SK-N-SH (cell line): Measurements from ENCODE around the gene MMP23B. TPM values are rescaled to one million over a fixed set of nuclear protein-coding genes. Genes with fewer than 3 reads are reported as not detected.

ENCODE experiments used
- CTCF ChIA-PET: fragments of 300-600, 350-600 bp; formaldehyde crosslinking; extraction: SDS; loops from one replicate; lab custom pipeline; 2021; lab: Yijun Ruan, JAX
- POLR2A ChIA-PET: fragments of 350-600 bp; sonication (Branson Sonifier 250); formaldehyde crosslinking; extraction: SDS; loops from one replicate; lab custom pipeline; 2020; ENCODE audit warnings: antibody characterized with exemption, inconsistent platforms; lab: Yijun Ruan, JAX
- DNase-seq: peaks from one replicate; pipeline ENCODE4 v3.0.0; 2012
- H2AFZ ChIP-seq: fragments of 200-600 bp; sonication (generic); 2 replicates; pipeline ENCODE4 v1.8.1; 2016; ENCODE audit warnings: antibody characterized with exemption, mild to moderate bottlenecking, low read depth
- H3F3A ChIP-seq: fragments of 200-600 bp; sonication (generic); replicated peaks from 2 replicates; pipeline ENCODE3; 2016; ENCODE audit warnings: antibody characterized with exemption, mild to moderate bottlenecking; ENCODE audit not compliant: insufficient read depth
- H3K27ac ChIP-seq, 2 experiments: fragments of 200-500 bp in 1 of 2; fragments of 200-600 bp in 1 of 2; sonication (Bioruptor generic) in 1 of 2; sonication (generic), shearing (Covaris generic) in 1 of 2; 2 replicates each; pipeline versions ENCODE4 v1.5.1 to v1.6.1; 2014 to 2016; ENCODE audit warnings: low read depth in 2 of 2, inconsistent platforms in 1 of 2, low read length in 1 of 2, mild to moderate bottlenecking in 1 of 2, mixed read lengths in 1 of 2
- H3K27me3 ChIP-seq: fragments of 200-600 bp; sonication (generic), shearing (Covaris generic); 2 replicates; pipeline ENCODE4 v1.6.1; 2016; ENCODE audit warnings: mixed run types; ENCODE audit not compliant: insufficient read depth
- H3K36me3 ChIP-seq, 2 experiments: fragments of 200-500 bp in 1 of 2; fragments of 200-600 bp in 1 of 2; sonication (Bioruptor generic) in 1 of 2; sonication (generic) in 1 of 2; replicated peaks in 1 of 2; 2 replicates each; pipeline versions ENCODE3 to v1.5.1; 2014 to 2016; ENCODE audit warnings: low read length in 1 of 2, mild to moderate bottlenecking in 1 of 2; ENCODE audit not compliant: insufficient read depth in 2 of 2, control insufficient read depth in 1 of 2
- H3K4me1 ChIP-seq, 2 experiments: fragments of 200-500 bp in 1 of 2; fragments of 200-600 bp in 1 of 2; sonication (Bioruptor generic) in 1 of 2; sonication (generic), shearing (Covaris generic) in 1 of 2; 2 replicates each; pipeline versions ENCODE4 v1.5.1 to v1.6.1; 2014 to 2016; ENCODE audit warnings: low read depth in 1 of 2, low read length in 1 of 2, mixed run types in 1 of 2; ENCODE audit not compliant: insufficient read depth in 2 of 2, control insufficient read depth in 1 of 2
- H3K4me2 ChIP-seq: fragments of 200-600 bp; sonication (generic), shearing (Covaris generic); 2 replicates; pipeline ENCODE4 v1.6.1; 2017; ENCODE audit warnings: mixed run types
- H3K4me3 ChIP-seq, 2 experiments: fragments of 200-500 bp in 1 of 2; fragments of 200-600 bp in 1 of 2; sonication (Bioruptor generic) in 1 of 2; sonication (generic), shearing (Covaris generic) in 1 of 2; 2 replicates each; pipeline versions ENCODE4 v1.5.1 to v1.8.1; 2014 to 2016; ENCODE audit warnings: low read depth in 2 of 2, inconsistent platforms in 1 of 2, low read length in 1 of 2, mild to moderate bottlenecking in 1 of 2, mixed read lengths in 1 of 2, moderate library complexity in 1 of 2
- H3K79me2 ChIP-seq: fragments of 200-600 bp; sonication (generic); 2 replicates; pipeline ENCODE4 v1.8.1; 2017; ENCODE audit warnings: mild to moderate bottlenecking; ENCODE audit not compliant: insufficient read depth
- H3K9ac ChIP-seq: fragments of 200-600 bp; sonication (generic); 2 replicates; pipeline ENCODE4 v1.6.1; 2017; ENCODE audit warnings: mixed run types
- H3K9me2 ChIP-seq: fragments of 200-600 bp; sonication (generic); 2 replicates; pipeline ENCODE4 v1.6.1; 2017; ENCODE audit warnings: mixed run types
- H3K9me3 ChIP-seq: fragments of 200-600 bp; sonication (generic); 2 replicates; pipeline ENCODE4 v1.6.1; 2017; ENCODE audit warnings: mixed run types, mild to moderate bottlenecking, moderate library complexity
- H4K20me1 ChIP-seq: fragments of 200-600 bp; sonication (generic); 2 replicates; pipeline ENCODE4 v1.6.1; 2017; ENCODE audit warnings: mild to moderate bottlenecking, mixed run types; ENCODE audit not compliant: insufficient read depth
- CTCF ChIP-seq: fragments of 200-600 bp; sonication (generic); IDR thresholded peaks from 2 replicates; pipeline ENCODE4 v1.6.1; 2017; ENCODE audit warnings: antibody characterized with exemption, mild to moderate bottlenecking, moderate library complexity
- FOXM1 ChIP-seq: IDR thresholded peaks from 2 replicates; pipeline ENCODE4 v1.4.0; 2012; ENCODE audit warnings: low read depth, mild to moderate bottlenecking
- JUND ChIP-seq: IDR thresholded peaks from 2 replicates; pipeline ENCODE4 v1.4.0; 2012
- POLR2AphosphoS5 ChIP-seq: IDR thresholded peaks from 2 replicates; pipeline ENCODE4 v1.6.1; 2012; ENCODE audit warnings: low read depth, low read length
- RAD21 ChIP-seq: IDR thresholded peaks from 2 replicates; pipeline ENCODE4 v1.6.1; 2012; ENCODE audit warnings: mild to moderate bottlenecking, low read length
- SMC3 ChIP-seq: IDR thresholded peaks from 2 replicates; pipeline ENCODE4 v1.6.1; 2012; ENCODE audit warnings: low read depth, low read length, improper control_type of control experiment
- USF2 ChIP-seq: fragments of 150-350 bp; IDR thresholded peaks from 2 replicates; pipeline ENCODE4 v1.6.1; 2017; ENCODE audit warnings: antibody characterized with exemption, low read length, low read depth, borderline replicate concordance
- ZBTB33 ChIP-seq: IDR thresholded peaks from 2 replicates; pipeline ENCODE4 v1.4.0; 2012; ENCODE audit warnings: low read depth, borderline replicate concordance
- WGBS: methylation state at CpG from one replicate; pipeline ENCODE4 v1.1.6; 2017; ENCODE audit warnings: low lambda C conversion rate; 5-methylcytosine and 5-hydroxymethylcytosine counted together
- polyA plus RNA-seq, 3 experiments: library from polyadenylated mRNA; depleted of rRNA; stranded (reverse); fragments of >200 nt; gene quantifications; 2 replicates each; pipeline ENCODE4 v1.2.3, GENCODE V29; 2012

Gene MMP23B
- polyA plus RNA-seq, 1 of the 3 experiments (the other 2 are of a cell fraction), result 1.2 TPM

GRCh38 chr1:1598051-1598719 is 33.8 kb upstream of the MMP23B start:
- CTCF ChIA-PET, result interaction anchor here (0.9 to 1.4 kb wide), 4 partner anchors 9 to 20 kb away, joined by 3 to 5 read pairs (median 4); no protein-coding TSS in a partner anchor
- POLR2A ChIA-PET, result interaction anchor here (1.3 kb wide), 1 partner anchor 17 kb away, joined by 4 read pairs; the partner anchor contains the start of gene MIB2
- no peaks in the 10 kb centered on the region for H3F3A ChIP-seq

More at GRCh38 chr1:1598051-1598719, 33.8 kb upstream of the MMP23B start:
- no peaks in the 10 kb centered on the region for H3K27me3 ChIP-seq
- no peak overlapping the region for H3K4me3 ChIP-seq
- 90% methylated on average over 2 of the region's 28 CpGs for WGBS
- H3K4me2 ChIP-seq, result no peak overlapping the region; the same call in 1 of the 2 replicates
- no peak overlapping the region for H3K27ac ChIP-seq
- TF ChIP-seq POLR2AphosphoS5, result no peak
- no peak for TF ChIP-seq JUND
- no peak for TF ChIP-seq FOXM1
- TF ChIP-seq RAD21, result no peak
- TF ChIP-seq CTCF, result no peak
- TF ChIP-seq ZBTB33, result no peak
- TF ChIP-seq USF2, result no peak
- no peak for TF ChIP-seq SMC3
- H4K20me1 ChIP-seq, result no peaks in the 10 kb centered on the region; the same call in 1 of the 2 replicates
- no peaks in the 10 kb centered on the region for H3K9me2 ChIP-seq
- DNase-seq, result no peak
- no peaks in the 10 kb centered on the region for H3K36me3 ChIP-seq
- no peak overlapping the region for H3K9ac ChIP-seq
- H2AFZ ChIP-seq, result no peak overlapping the region
- peaks cover 0 to 22% of the 10 kb centered on the region in 2 experiments; a peak in 1 of 4 replicates for H3K4me1 ChIP-seq
- H3K79me2 ChIP-seq, result no peaks in the 10 kb centered on the region
- H3K9me3 ChIP-seq, result no peaks in the 10 kb centered on the region
